NOMO-1 treated with DMSO at 0.1 percent for 48 hours (cell line): ENCODE measurements around the gene LIPF.
"Not testable (repeated sequence)": the region's sequence is repeated elsewhere in the genome, so short reads cannot be mapped to it uniquely, and the experiment has no call there.

Experiments
- DNase-seq: peaks from one replicate; lab custom pipeline; 2025; ENCODE audit not compliant: unreplicated experiment; lab: John Stamatoyannopoulos, UW

Gene LIPF, protein sequence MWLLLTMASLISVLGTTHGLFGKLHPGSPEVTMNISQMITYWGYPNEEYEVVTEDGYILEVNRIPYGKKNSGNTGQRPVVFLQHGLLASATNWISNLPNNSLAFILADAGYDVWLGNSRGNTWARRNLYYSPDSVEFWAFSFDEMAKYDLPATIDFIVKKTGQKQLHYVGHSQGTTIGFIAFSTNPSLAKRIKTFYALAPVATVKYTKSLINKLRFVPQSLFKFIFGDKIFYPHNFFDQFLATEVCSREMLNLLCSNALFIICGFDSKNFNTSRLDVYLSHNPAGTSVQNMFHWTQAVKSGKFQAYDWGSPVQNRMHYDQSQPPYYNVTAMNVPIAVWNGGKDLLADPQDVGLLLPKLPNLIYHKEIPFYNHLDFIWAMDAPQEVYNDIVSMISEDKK

GRCh38 chr10:88664142-88664541 lies at the start of gene LIPF:
Gene LIPF (plus strand): TSS chr10:88664442. CDS start chr10:88667298, 2,856 bp downstream.
- no peak for DNase-seq

DNA sequence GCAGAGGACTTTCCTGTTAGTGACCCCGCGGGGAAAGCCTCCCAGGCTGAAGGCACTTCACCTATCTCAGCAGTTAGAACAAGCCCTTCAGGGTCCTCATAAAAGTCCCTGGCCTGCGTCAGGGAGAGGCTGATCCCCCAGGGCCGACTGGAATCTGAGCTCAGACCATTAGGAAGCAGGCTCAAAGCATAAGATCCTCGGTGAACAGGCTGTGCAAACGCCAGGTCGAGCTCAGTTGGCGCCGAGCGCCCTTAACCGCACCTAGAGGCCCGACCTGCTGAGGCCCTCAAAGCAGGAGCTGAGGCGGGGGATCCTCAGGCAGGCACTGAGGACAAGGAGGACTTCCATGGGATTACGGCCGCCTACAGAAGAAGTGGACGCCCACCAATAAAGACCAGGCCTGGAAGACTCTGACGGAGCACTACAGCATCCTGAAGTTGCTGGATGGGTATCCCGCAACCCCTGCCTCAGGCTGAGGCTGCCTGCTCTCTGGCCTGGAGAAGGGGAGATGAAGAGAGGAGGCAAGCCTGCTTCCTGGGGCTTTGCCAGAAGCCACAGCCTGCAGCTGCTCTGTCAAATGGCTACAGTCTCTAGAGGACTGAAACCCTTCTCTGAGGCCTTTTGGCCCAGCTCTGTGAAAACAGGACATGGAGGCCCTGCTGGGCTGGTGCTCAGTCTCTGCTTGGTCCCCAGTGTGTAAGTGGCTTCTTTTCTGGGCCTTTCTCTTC lies 47.8 kb upstream of the LIPF start:
- no peak for DNase-seq

- DNase-seq = no peak
Observed at GRCh38 chr10:88617772-88618300, 46.4 kb upstream of the LIPF start.

- DNase-seq = no peak
Observed at GRCh38 chr10:88618496-88618895, 45.7 kb upstream of the LIPF start.

DNA sequence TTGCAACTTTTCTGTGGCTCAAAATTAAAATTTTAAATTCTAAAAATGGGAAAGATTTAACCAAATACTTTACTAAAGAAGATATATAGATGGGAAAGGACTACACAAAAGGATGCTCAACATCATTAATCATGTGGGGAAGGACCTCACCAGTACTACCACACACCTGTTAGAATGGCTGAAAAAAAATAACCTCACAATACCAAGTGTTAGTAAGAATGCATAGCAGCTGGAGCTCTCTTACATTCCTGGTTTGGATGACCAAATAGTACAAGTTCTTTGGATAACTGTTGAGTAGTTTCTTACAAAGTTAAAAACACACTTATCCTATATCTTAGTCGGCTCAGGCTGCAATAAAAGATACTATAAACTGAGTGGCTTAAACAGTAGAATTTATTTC lies 43.8 kb upstream of the LIPF start:
- DNase-seq = no peak

GRCh38 chr10:88623835-88624234 lies 40.4 kb upstream of the LIPF start:
- no peak for DNase-seq

GRCh38 chr10:88624840-88625239 lies 39.4 kb upstream of the LIPF start:
- peak; percentile 3 for DNase-seq

DNA sequence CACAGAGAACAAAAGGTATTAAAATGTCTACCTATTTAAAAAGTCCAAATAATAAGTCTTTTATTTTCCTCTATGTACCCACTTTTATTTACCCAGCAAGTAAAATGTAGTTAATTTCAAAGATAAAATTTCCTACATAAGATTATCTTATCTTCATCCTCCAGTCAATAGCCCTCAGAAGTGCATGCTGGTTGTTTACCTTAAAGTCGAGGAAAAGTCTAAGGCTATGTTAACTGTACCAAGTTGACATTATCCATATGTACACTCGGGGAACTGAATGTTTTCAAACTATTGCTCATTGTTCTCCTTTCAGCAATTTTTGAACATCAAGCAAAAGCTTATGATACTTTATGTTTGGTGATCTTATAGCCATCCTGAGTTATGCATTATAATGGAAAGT lies 24.1 kb upstream of the LIPF start:
- no peak for DNase-seq

DNA sequence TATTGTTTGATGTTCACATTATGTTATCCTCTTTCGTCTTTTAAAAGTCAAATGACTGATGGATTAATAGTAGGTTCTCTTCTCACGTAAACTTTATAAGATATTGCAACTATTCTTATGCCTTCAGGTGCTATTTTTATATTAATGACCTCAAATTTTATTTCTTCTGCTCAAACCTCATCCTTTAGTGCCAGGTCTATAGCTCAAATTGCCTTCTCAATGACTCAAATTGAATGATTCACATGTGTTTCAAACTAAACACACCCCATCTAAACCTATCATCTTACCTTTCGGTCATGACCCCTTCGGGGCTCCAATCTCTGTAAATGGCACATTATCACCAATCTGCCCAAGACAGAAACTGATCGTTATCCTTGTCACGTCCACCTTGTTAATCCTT lies 22.0 kb upstream of the LIPF start:
- DNase-seq = no peak

- peak; percentile 85 for DNase-seq
Observed at GRCh38 chr10:88642963-88643362, 21.3 kb upstream of the LIPF start.

DNA sequence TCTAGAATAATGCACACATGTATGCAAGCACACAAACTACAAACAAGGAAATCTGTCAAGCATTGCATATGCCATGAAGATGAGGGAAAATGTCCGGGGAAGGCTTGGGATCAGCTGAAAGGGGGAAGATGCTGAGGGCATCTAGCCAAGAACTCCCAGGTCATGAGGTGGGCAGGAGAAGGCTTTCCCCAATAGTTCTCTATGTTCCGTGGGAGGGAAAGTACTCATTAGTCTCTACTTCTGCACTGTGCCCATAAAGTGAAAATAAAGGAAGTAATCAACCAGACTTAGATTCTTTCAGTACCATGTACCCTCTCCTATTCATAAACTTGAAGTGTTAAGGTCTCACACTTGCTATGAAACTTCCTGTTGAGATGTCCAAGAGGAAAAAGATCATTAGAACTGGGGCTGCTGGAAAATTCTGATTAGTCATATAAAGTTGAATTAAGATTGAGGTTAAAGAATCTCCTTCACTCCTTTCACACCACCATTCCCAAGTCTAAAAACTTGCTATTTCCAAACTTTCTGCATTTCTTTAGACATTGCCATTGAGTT lies 17.1 kb upstream of the LIPF start:
- peak; percentile 31 for DNase-seq

GRCh38 chr10:88651101-88651551 lies 13.1 kb upstream of the LIPF start:
- no peak for DNase-seq

DNA sequence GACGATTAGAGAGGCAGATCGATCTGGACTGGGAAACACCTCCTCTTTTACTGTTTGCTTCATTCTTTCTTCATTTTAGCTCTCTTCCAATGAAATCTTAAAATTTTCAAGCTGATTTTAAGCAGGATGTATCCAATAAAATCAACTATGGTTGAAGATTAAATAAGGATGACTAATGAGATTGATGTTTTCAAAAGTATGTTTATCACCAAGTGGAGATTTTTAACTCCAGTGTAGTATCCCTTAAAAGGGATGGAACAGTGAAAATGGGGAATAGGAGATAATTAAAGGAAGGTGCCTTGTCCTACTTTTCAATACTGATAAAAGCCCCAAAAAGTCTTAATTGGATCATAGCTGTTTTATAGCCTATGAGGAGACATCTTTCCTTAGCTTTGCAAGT lies 11.6 kb upstream of the LIPF start:
- DNase-seq = no peak

- no peak for DNase-seq
Observed at GRCh38 chr10:88657901-88658300, 6.3 kb upstream of the LIPF start.

- DNase-seq = no peak
Observed at GRCh38 chr10:88659725-88660597, 4.3 kb upstream of the LIPF start.

GRCh38 chr10:88660598-88660884 lies 3.7 kb upstream of the LIPF start:
- DNase-seq = no peak

DNA sequence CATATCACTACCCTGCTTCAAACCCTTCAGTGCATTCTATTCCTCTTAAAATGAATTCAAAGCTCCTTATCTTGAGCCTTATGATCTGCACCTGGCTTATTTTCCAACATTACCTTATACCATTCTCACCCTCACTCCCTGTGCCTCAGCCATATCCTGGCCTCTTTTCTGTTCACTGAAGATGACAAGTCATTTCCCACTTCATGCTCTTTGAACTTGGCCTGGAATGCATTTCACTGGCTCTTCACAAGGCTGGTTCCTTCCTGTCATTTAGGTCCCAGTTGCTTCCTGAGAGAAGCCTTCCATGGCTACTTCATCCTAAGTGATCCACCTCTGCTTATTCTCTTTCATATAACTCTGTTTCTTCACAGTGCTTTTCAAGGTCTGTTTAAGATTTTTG lies 3.2 kb upstream of the LIPF start:
- DNase-seq = no peak

GRCh38 chr10:88661577-88661976 lies 2.7 kb upstream of the LIPF start:
- DNase-seq = peak; percentile 18

GRCh38 chr10:88663153-88663552 lies 1.1 kb upstream of the LIPF start:
- not testable (repeated sequence) for DNase-seq

- DNase-seq = no peak
Observed at GRCh38 chr10:88668465-88668864, 4.2 kb downstream of the LIPF start.

DNA sequence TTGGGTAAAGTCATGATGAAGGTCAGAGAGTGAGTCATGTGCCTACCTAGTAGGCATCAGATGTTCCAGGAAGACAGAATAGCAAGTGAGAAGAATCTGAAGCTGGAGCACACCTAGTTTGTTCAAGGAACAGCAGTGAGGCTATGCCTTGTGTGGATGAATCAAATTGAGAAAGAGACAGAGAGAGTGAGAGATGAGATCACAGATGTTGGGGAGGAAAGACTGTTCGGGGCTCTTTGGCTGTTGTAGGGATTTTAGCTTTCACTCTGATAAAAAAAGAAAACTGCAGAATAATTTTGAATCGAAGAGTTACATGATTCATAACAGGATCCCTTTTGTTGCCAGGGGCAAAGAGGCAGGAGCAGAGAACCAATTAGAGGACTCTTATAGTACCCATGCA lies 6.3 kb downstream of the LIPF start:
- DNase-seq = no peak
